ENCODE results near the gene LTBP3. TPM values are rescaled to one million over a fixed set of nuclear protein-coding genes. Genes with fewer than 3 reads are reported as not detected.
A peak's percentile ranks its signal among the peaks of the same experiment; 100 is the strongest.

LTBP3 gene
- total and polyA plus RNA-seq, 7 donors, result 12.7 to 82.3 (median 27.9) TPM

DNA sequence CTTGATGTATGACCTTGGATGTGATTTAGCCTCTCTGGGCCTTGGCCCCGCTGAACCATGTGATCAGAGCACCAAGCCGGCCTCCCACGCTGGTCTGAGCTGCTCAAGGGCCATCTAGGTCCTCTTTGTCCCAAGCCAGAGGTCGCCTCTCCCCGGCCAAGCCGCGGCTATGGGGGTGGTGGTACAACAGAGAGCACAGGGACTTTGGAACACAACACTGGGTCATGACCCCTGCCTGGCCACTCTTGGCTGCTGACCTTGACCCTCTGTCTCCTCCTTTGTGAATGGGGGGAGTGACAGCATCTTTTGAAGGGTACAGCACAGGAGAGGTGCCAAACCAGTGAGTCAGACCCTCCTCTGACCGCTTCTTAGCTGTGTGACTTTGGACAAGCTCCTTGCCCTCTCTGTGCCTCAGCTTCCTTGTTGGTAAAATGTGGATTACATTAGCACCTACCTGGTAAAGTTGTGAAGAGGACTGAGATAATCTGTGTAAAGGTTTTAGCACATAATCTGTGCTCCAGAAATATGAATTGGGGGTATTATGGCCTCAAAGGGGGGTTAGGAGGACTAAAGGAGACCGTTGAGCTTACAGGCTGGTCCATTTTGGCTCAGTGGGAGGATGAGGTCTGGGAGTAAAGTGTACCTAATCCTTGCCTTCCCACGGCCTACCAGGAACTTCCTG lies 28.5 kb downstream of the LTBP3 start:
- Histone ChIP-seq H3K27ac (no peak overlapping the region), H3K4me1 (peaks cover 9% of the 10 kb centered on the region), H3K9me3 (no peaks in the 10 kb centered on the region), H3K4me3 (no peak overlapping the region), H3K36me3 (ENCODE audit: insufficient read depth in 1 of 2, low read depth in 1 of 2) (peaks cover 6 to 81% of the 10 kb centered on the region in 2 donors), H3K27me3 (ENCODE audit: insufficient read depth in 3 of 3, low read length in 2 of 3) (no peaks in the 10 kb centered on the region)
- DNase-seq, result peak in 1 of 2 donors; percentile 34
- WGBS, 3 donors, result 72 to 86% (median 77%) methylated on average over 10 of the region's 10 CpGs
- no peak for ATAC-seq
- TF ChIP-seq, protein P1, sequence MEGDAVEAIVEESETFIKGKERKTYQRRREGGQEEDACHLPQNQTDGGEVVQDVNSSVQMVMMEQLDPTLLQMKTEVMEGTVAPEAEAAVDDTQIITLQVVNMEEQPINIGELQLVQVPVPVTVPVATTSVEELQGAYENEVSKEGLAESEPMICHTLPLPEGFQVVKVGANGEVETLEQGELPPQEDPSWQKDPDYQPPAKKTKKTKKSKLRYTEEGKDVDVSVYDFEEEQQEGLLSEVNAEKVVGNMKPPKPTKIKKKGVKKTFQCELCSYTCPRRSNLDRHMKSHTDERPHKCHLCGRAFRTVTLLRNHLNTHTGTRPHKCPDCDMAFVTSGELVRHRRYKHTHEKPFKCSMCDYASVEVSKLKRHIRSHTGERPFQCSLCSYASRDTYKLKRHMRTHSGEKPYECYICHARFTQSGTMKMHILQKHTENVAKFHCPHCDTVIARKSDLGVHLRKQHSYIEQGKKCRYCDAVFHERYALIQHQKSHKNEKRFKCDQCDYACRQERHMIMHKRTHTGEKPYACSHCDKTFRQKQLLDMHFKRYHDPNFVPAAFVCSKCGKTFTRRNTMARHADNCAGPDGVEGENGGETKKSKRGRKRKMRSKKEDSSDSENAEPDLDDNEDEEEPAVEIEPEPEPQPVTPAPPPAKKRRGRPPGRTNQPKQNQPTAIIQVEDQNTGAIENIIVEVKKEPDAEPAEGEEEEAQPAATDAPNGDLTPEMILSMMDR (IDR thresholded peaks at IDR 0.05), result no peak
- intact Hi-C loops (cut with DNase I), result no loop called here

DNA sequence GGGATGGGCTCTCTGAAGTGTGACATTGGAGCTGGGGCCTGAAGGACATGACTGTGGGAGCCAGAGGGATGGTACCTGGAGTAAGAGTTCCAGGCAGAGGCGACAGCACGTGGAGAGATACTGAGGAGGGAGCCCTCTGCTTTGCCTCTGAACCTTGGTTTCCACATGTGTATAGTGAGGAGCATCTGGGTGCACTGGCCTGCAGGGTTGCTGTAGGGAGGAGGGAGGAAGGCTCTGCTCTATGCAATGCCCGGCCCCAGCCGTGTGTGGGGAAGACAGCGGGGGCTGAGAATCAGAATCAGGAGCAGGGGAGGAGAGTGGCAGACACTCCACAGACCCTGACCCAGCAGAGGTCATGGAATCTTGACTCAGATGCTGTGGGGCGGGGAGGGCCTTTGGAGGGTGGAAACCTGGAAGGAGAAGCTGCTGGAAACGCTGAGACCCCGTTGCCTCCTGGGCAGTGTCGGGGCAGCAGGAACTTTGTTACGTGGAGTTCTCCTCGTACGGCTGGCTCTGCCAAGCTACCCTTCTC lies 29.3 kb downstream of the LTBP3 start:
- WGBS, 3 donors, result 88 to 92% (median 89%) methylated on average over 12 of the region's 12 CpGs
- DNase-seq, result peak in 1 of 2 donors; percentile 39
- TF ChIP-seq, protein P1 (IDR thresholded peaks at IDR 0.05), result no peak
- H3K27ac ChIP-seq, result no peak overlapping the region
- no peak for ATAC-seq
- H3K9me3 ChIP-seq, result no peaks in the 10 kb centered on the region
- H3K4me1 ChIP-seq, result peaks cover 16% of the 10 kb centered on the region
- no peak overlapping the region for H3K4me3 ChIP-seq
- intact Hi-C loops (cut with DNase I), result no loop called here
- peaks cover 6 to 77% of the 10 kb centered on the region in 2 donors for H3K36me3 ChIP-seq (ENCODE audit: insufficient read depth in 1 of 2, low read depth in 1 of 2)
- H3K27me3 ChIP-seq (ENCODE audit: insufficient read depth in 3 of 3, low read length in 2 of 3), result no peaks in the 10 kb centered on the region

DNA sequence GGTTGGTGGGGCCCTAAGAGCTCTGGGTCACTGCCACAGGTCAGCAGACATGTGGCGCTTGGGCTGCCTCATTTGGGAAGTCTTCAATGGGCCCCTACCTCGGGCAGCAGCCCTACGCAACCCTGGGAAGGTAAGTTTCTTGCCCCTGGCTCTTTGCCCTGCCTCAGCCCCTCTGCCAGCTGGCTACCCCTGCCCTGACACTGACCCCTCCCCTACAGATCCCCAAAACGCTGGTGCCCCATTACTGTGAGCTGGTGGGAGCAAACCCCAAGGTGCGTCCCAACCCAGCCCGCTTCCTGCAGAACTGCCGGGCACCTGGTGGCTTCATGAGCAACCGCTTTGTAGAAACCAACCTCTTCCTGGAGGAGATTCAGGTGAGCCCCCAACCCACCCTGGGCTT lies 31.4 kb downstream of the LTBP3 start:
- DNase-seq (peak in 1 of 2 donors; percentile 50), ATAC-seq (no peak)
- Histone ChIP-seq H3K27ac (no peak overlapping the region), H3K4me1 (peaks cover 17% of the 10 kb centered on the region), H3K9me3 (no peaks in the 10 kb centered on the region), H3K36me3 (ENCODE audit: insufficient read depth in 1 of 2, low read depth in 1 of 2) (peaks cover 5 to 55% of the 10 kb centered on the region in 2 donors), H3K4me3 (no peak overlapping the region), H3K27me3 (ENCODE audit: insufficient read depth in 3 of 3, low read length in 2 of 3) (no peaks in the 10 kb centered on the region)
- WGBS, 3 donors, result 89 to 91% (median 89%) methylated on average over 8 of the region's 8 CpGs
- intact Hi-C loops (cut with DNase I), result no loop called here
- TF ChIP-seq, protein P1 (IDR thresholded peaks at IDR 0.05), result no peak

DNA sequence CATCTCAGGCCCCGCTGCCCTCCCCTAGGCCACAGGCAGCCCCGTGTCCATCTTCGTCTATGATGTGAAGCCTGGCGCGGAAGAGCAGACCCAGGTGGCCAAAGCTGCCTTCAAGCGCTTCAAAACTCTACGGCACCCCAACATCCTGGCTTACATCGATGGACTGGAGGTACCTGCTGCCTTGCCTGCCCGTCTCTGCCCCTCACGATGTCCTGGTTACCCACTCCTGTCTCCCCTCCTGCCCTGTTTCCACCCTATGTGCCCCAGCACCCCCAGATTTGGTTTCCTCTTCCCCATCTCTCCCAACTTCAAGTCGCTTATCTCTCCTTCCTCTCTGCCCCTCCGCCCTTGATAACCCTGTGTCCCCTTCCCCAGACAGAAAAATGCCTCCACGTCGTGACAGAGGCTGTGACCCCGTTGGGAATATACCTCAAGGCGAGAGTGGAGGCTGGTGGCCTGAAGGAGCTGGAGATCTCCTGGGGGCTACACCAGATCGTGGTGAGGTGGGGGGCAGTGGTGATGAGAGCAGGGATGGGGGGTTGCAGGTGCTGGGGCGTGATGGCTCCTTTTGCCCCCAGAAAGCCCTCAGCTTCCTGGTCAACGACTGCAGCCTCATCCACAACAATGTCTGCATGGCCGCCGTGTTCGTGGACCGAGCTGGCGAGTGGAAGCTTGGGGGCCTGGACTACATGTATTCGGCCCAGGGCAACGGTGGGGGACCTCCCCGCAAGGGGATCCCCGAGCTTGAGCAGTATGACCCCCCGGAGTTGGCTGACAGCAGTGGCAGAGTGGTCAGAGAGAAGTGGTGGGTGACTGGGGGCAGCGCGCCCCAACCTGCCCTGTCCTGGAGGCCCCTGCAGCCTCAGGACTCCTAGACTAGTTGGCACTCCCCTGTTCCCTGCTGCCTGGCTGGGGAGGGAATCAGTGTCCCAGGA lies 32.3 kb downstream of the LTBP3 start:
- peak in 1 of 2 donors; percentile 55 for DNase-seq
- no peaks in the 10 kb centered on the region for H3K27me3 ChIP-seq (ENCODE audit: insufficient read depth in 3 of 3, low read length in 2 of 3)
- peak overlapping the region; percentile 98 for H3K27ac ChIP-seq
- TF ChIP-seq, protein P1 (IDR thresholded peaks at IDR 0.05), result no peak
- no peak for ATAC-seq
- peaks cover under 1 to 46% of the 10 kb centered on the region in 2 donors for H3K36me3 ChIP-seq (ENCODE audit: insufficient read depth in 1 of 2, low read depth in 1 of 2)
- 47 to 50% (median 47%) methylated on average over 29 to 31 of the region's 31 CpGs for WGBS, 3 donors
- intact Hi-C loops (cut with DNase I), result no loop called here
- H3K9me3 ChIP-seq, result no peaks in the 10 kb centered on the region
- H3K4me3 ChIP-seq, result peak overlapping the region; percentile 100
- H3K4me1 ChIP-seq, result peaks cover 17% of the 10 kb centered on the region
